Adrenal gland (tissue), 5 donors: Measurements from ENCODE around the gene UXT.

ENCODE experiments used
- POLR2A ChIP-seq, 2 donors: fragments of 450-650 bp; IDR thresholded peaks; one replicate each; pipeline ENCODE4 v1.6.1; 2017; ENCODE audit warnings: antibody characterized with exemption in 2 of 2, mild to moderate bottlenecking in 2 of 2, moderate library complexity in 1 of 2
- TF ChIP-seq, protein P1 (sequence below), 6 experiments: fragments of 450-650 bp in 4 of 6; fragments of 200-600 bp in 2 of 6; sonication (generic) in 1 of 6; IDR thresholded peaks; 1 replicate in 5 of 6; 2 replicates in 1 of 6; pipeline versions ENCODE4 v1.5.1 to v1.8.0; 2016 to 2021; ENCODE audit warnings: antibody characterized with exemption in 6 of 6, mild to moderate bottlenecking in 2 of 6, moderate library complexity in 1 of 6
- donor health status: DM: no; HTN: no; CAD: no.

DNA sequence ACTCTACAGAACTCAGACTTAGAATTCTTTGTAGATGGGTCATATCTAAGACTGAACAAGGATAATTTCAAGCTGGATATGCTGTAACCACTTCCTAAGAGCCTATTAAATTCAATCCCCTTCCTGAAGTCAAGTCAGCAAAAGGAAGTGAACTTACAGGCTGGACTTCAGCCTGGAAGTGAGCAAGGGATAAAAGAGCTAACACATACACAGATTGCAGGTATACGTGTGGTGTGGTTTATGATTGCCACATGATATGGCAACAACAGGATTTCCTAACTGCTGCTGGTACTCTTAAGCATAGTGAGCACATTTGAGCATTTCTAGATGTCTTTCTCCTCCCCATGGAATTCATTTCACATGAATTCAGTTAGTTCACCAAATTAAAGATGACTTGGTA lies 38.2 kb upstream of the UXT start:
- TF ChIP-seq, protein P1, sequence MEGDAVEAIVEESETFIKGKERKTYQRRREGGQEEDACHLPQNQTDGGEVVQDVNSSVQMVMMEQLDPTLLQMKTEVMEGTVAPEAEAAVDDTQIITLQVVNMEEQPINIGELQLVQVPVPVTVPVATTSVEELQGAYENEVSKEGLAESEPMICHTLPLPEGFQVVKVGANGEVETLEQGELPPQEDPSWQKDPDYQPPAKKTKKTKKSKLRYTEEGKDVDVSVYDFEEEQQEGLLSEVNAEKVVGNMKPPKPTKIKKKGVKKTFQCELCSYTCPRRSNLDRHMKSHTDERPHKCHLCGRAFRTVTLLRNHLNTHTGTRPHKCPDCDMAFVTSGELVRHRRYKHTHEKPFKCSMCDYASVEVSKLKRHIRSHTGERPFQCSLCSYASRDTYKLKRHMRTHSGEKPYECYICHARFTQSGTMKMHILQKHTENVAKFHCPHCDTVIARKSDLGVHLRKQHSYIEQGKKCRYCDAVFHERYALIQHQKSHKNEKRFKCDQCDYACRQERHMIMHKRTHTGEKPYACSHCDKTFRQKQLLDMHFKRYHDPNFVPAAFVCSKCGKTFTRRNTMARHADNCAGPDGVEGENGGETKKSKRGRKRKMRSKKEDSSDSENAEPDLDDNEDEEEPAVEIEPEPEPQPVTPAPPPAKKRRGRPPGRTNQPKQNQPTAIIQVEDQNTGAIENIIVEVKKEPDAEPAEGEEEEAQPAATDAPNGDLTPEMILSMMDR (IDR thresholded peaks at IDR 0.05), result no peak
- no peak for TF ChIP-seq POLR2A (IDR thresholded peaks at IDR 0.05)
